Endodermal cell (in vitro differentiated cells): ENCODE results near the gene GRIN2C. TPM values are rescaled to one million over a fixed set of nuclear protein-coding genes. Genes with fewer than 3 reads are reported as not detected.

Experiments
- DNase-seq: peaks from one replicate; pipeline ENCODE4 v3.0.0-alpha.2; 2017
- H3K27ac ChIP-seq: 2 replicates; pipeline ENCODE4 v1.5.1; 2013; ENCODE audit warnings: mild to moderate bottlenecking, low read depth, low read length, moderate library complexity
- H3K27me3 ChIP-seq: 2 replicates; pipeline ENCODE4 v1.6.1; 2013; ENCODE audit warnings: mild to moderate bottlenecking, low read length, moderate library complexity; ENCODE audit not compliant: insufficient read depth, control insufficient read depth, poor library complexity, severe bottlenecking
- H3K36me3 ChIP-seq: 2 replicates; pipeline ENCODE4 v1.7.0; 2013; ENCODE audit warnings: mild to moderate bottlenecking, low read length, moderate library complexity; ENCODE audit not compliant: control insufficient read depth, insufficient read depth
- H3K4me1 ChIP-seq: one replicate; pipeline ENCODE4 v1.7.0; 2013; ENCODE audit warnings: low read length; ENCODE audit not compliant: control insufficient read depth, insufficient read depth
- H3K4me3 ChIP-seq: 2 replicates; pipeline ENCODE4 v1.5.1; 2013; ENCODE audit warnings: mild to moderate bottlenecking, low read length, moderate library complexity
- H3K9ac ChIP-seq: 2 replicates; pipeline ENCODE4 v1.6.1; 2013; ENCODE audit warnings: mild to moderate bottlenecking, low read length, moderate library complexity; ENCODE audit not compliant: poor library complexity, severe bottlenecking; ENCODE audit errors: extremely low read depth
- H3K9me3 ChIP-seq: 2 replicates; pipeline ENCODE4 v1.6.1; 2013; ENCODE audit warnings: mild to moderate bottlenecking, low read length, moderate library complexity; ENCODE audit not compliant: control insufficient read depth
- H3K27ac Mint-ChIP-seq: 2 replicates; pipeline ENCODE4 v1.8.0; 2020; ENCODE audit warnings: mixed read lengths
- H3K27me3 Mint-ChIP-seq: 2 replicates; pipeline ENCODE4 v1.8.0; 2021; ENCODE audit warnings: mild to moderate bottlenecking, mixed read lengths; ENCODE audit not compliant: insufficient read depth
- H3K36me3 Mint-ChIP-seq: 2 replicates; pipeline ENCODE4 v1.8.0; 2020; ENCODE audit warnings: low read depth, mixed read lengths
- H3K4me1 Mint-ChIP-seq: 2 replicates; pipeline ENCODE4 v1.8.0; 2020; ENCODE audit warnings: mixed read lengths
- H3K4me3 Mint-ChIP-seq: 2 replicates; pipeline ENCODE4 v1.8.0; 2020; ENCODE audit warnings: mild to moderate bottlenecking, moderate library complexity, mixed read lengths
- H3K9me3 Mint-ChIP-seq: 2 replicates; pipeline ENCODE4 v1.8.0; 2020; ENCODE audit warnings: mild to moderate bottlenecking, mixed read lengths
- CTCF ChIP-seq: fragments of 200-600 bp; sonication (generic); conservative IDR thresholded peaks from 2 replicates; pipeline ENCODE4 v1.5.0; 2021; ENCODE audit warnings: antibody characterized with exemption, mild to moderate bottlenecking
- WGBS, 2 experiments: methylation state at CpG; one replicate each; pipeline versions ENCODE4 v1.1.5 to v1.1.7; 2013; ENCODE audit warnings: missing lambda C conversion rate in 2 of 2, mixed read lengths in 1 of 2; ENCODE audit not compliant: insufficient coverage in 1 of 2, insufficient read length in 1 of 2; 5-methylcytosine and 5-hydroxymethylcytosine counted together
- total RNA-seq, 2 donors: library from RNA; stranded (reverse); fragmentation: NEBNext Ultra II Directional in 1 of 2; extraction: Animal tissue kit (Norgen Biotek cat#: 25700) in 1 of 2; gene quantifications; 2 replicates in 1 of 2; 3 replicates in 1 of 2; pipeline ENCODE4 v1.2.1, GENCODE V29; 2021

GRIN2C gene
- total RNA-seq, 2 donors from 2014 or later, result 0.24 to 0.31 TPM

GRCh38 chr17:74901353-74902135 lies 41.9 kb upstream of the GRIN2C start:
- Mint-ChIP-seq H3K27ac (no peak overlapping the region), H3K4me3 (no peak overlapping the region), H3K36me3 (no peaks in the 10 kb centered on the region), H3K4me1 (no peaks in the 10 kb centered on the region), H3K27me3 (peaks cover 25% of the 10 kb centered on the region), H3K9me3 (peaks cover 3% of the 10 kb centered on the region)
- DNase-seq, result no peak
- no peak overlapping the region for H3K27ac ChIP-seq
- H3K36me3 ChIP-seq, result no peaks in the 10 kb centered on the region
- H3K4me3 ChIP-seq, result no peak overlapping the region
- H3K4me1 ChIP-seq, result no peaks in the 10 kb centered on the region
- 89 to 90% methylated on average over 6 to 13 of the region's 14 CpGs for WGBS, 2 experiments
- no peak overlapping the region for H3K9ac ChIP-seq
- no peak for TF ChIP-seq CTCF
- H3K27me3 ChIP-seq, result peaks cover 28% of the 10 kb centered on the region
- H3K9me3 ChIP-seq, result no peaks in the 10 kb centered on the region

- Histone ChIP-seq H3K9ac (no peak overlapping the region), H3K4me3 (no peak overlapping the region), H3K4me1 (no peaks in the 10 kb centered on the region), H3K27me3 (peaks cover 39% of the 10 kb centered on the region), H3K36me3 (no peaks in the 10 kb centered on the region), H3K9me3 (no peaks in the 10 kb centered on the region), H3K27ac (no peak overlapping the region)
- no peak overlapping the region for H3K4me3 Mint-ChIP-seq
- WGBS, 2 experiments, result 94% methylated on average over 6 to 8 of the region's 8 CpGs
- peaks cover 38% of the 10 kb centered on the region for H3K27me3 Mint-ChIP-seq
- H3K4me1 Mint-ChIP-seq, result no peaks in the 10 kb centered on the region
- H3K27ac Mint-ChIP-seq, result no peak overlapping the region
- no peak for TF ChIP-seq CTCF
- H3K36me3 Mint-ChIP-seq, result no peaks in the 10 kb centered on the region
- H3K9me3 Mint-ChIP-seq, result no peaks in the 10 kb centered on the region
- no peak for DNase-seq
These were observed 40.5 kb upstream of the GRIN2C start for GRCh38 chr17:74900208-74900607.

- Histone ChIP-seq H3K4me3 (no peak overlapping the region), H3K36me3 (no peaks in the 10 kb centered on the region), H3K4me1 (no peaks in the 10 kb centered on the region), H3K9me3 (no peaks in the 10 kb centered on the region), H3K27ac (no peak overlapping the region), H3K27me3 (peaks cover 57% of the 10 kb centered on the region), H3K9ac (no peak overlapping the region)
- DNase-seq, result no peak
- Mint-ChIP-seq H3K4me1 (peaks cover 8% of the 10 kb centered on the region), H3K9me3 (no peaks in the 10 kb centered on the region), H3K27me3 (peaks cover 50% of the 10 kb centered on the region), H3K27ac (no peak overlapping the region), H3K4me3 (no peak overlapping the region), H3K36me3 (no peaks in the 10 kb centered on the region)
- TF ChIP-seq CTCF, result no peak
- WGBS, 2 experiments, result 89 to 90% methylated on average over 5 to 11 of the region's 11 CpGs
These were observed 38.8 kb upstream of the GRIN2C start for GRCh38 chr17:74898376-74898946.
